Tibial nerve (tissue), 4 donors: ENCODE data around the gene KAT7. TPM values are rescaled to one million over a fixed set of nuclear protein-coding genes. Genes with fewer than 3 reads are reported as not detected.

Source experiments
- DNase-seq, 2 donors: peaks; one replicate each; pipeline ENCODE4 v3.0.0-alpha.2; 2019; ENCODE audit warnings: low spot score in 2 of 2
- H3K27ac ChIP-seq, 4 donors: fragments of 200-600 bp; sonication (generic) in 3 of 4; one replicate each; pipeline ENCODE4 v1.5.1; 2017 to 2019; ENCODE audit warnings: mild to moderate bottlenecking in 1 of 4
- H3K27me3 ChIP-seq, 2 donors: fragments of 200-600 bp; sonication (generic) in 1 of 2; one replicate each; pipeline versions ENCODE4 v1.5.1 to v1.6.0; 2017 to 2019
- H3K36me3 ChIP-seq, 3 donors: fragments of 200-600 bp; sonication (generic); one replicate each; pipeline ENCODE4 v1.5.1; 2018 to 2019
- H3K4me1 ChIP-seq, 4 donors: fragments of 200-600 bp; sonication (generic) in 3 of 4; one replicate each; pipeline ENCODE4 v1.5.1; 2017 to 2019
- H3K4me3 ChIP-seq, 4 donors: fragments of 200-600 bp; sonication (generic) in 3 of 4; one replicate each; pipeline ENCODE4 v1.5.1; 2017 to 2019; ENCODE audit warnings: mild to moderate bottlenecking in 1 of 4, moderate library complexity in 1 of 4
- H3K9me3 ChIP-seq, 4 donors: fragments of 200-600 bp; sonication (generic) in 3 of 4; one replicate each; pipeline ENCODE4 v1.5.1; 2017 to 2019
- EP300 ChIP-seq, 2 donors: sonication (generic); formaldehyde crosslinking; IDR thresholded peaks; one replicate each; pipeline ENCODE4 v1.6.1; 2017; ENCODE audit warnings: antibody characterized with exemption in 2 of 2, mild to moderate bottlenecking in 1 of 2
- POLR2A ChIP-seq, 2 donors: fragments of 450-650 bp; IDR thresholded peaks; one replicate each; pipeline ENCODE4 v1.6.1; 2017; ENCODE audit warnings: antibody characterized with exemption in 2 of 2, mild to moderate bottlenecking in 2 of 2, moderate library complexity in 2 of 2
- WGBS, 2 donors: methylation state at CpG; one replicate each; pipeline ENCODE4 v1.1.5; 2018; 5-methylcytosine and 5-hydroxymethylcytosine counted together
- total RNA-seq, 4 donors: library from RNA; depleted of rRNA; stranded (reverse); fragments of >200 nt; gene quantifications; one replicate each; pipeline ENCODE4 v1.1.0, GENCODE V29; 2016
- TF ChIP-seq, protein P1 (sequence below), 5 experiments: fragments of 200-600 bp in 3 of 5; fragments of 450-650 bp in 2 of 5; sonication (generic) in 3 of 5; IDR thresholded peaks; one replicate each; pipeline ENCODE4 v1.5.1; 2016 to 2019; ENCODE audit warnings: antibody characterized with exemption in 5 of 5, mild to moderate bottlenecking in 3 of 5, moderate library complexity in 2 of 5

Gene KAT7
- total RNA-seq, 4 donors from 2014 or later: 31.6 to 45.6 (median 42.0) TPM

GRCh38 chr17:49764559-49765180 lies 23.8 kb upstream of the KAT7 start:
- Histone ChIP-seq H3K27ac (peak overlapping the region in 2 of 4 donors; percentile 26 to 86), H3K27me3 (no peaks in the 10 kb centered on the region), H3K36me3 (no peaks in the 10 kb centered on the region), H3K4me3 (peak overlapping the region in 3 of 4 donors; percentile 66 to 95 (median 81)), H3K4me1 (peaks cover 0 to 21% (median 15%) of the 10 kb centered on the region in 4 donors), H3K9me3 (no peaks in the 10 kb centered on the region)
- no peak for TF ChIP-seq POLR2A (IDR thresholded peaks at IDR 0.05)
- TF ChIP-seq, protein P1, sequence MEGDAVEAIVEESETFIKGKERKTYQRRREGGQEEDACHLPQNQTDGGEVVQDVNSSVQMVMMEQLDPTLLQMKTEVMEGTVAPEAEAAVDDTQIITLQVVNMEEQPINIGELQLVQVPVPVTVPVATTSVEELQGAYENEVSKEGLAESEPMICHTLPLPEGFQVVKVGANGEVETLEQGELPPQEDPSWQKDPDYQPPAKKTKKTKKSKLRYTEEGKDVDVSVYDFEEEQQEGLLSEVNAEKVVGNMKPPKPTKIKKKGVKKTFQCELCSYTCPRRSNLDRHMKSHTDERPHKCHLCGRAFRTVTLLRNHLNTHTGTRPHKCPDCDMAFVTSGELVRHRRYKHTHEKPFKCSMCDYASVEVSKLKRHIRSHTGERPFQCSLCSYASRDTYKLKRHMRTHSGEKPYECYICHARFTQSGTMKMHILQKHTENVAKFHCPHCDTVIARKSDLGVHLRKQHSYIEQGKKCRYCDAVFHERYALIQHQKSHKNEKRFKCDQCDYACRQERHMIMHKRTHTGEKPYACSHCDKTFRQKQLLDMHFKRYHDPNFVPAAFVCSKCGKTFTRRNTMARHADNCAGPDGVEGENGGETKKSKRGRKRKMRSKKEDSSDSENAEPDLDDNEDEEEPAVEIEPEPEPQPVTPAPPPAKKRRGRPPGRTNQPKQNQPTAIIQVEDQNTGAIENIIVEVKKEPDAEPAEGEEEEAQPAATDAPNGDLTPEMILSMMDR (IDR thresholded peaks at IDR 0.05): no peak
- no peak for TF ChIP-seq EP300 (IDR thresholded peaks at IDR 0.05)
- DNase-seq: no peak
- WGBS, 2 donors: 12 to 16% methylated on average over 8 of the region's 8 CpGs

GRCh38 chr17:49766918-49767530 lies 21.5 kb upstream of the KAT7 start:
- WGBS, 2 donors: 66 to 73% methylated on average over 3 of the region's 3 CpGs
- Histone ChIP-seq H3K4me1 (peaks cover 0 to 21% (median 13%) of the 10 kb centered on the region in 4 donors), H3K27ac (no peak overlapping the region), H3K4me3 (no peak overlapping the region), H3K27me3 (no peaks in the 10 kb centered on the region), H3K9me3 (no peaks in the 10 kb centered on the region), H3K36me3 (no peaks in the 10 kb centered on the region)
- DNase-seq: no peak
- TF ChIP-seq POLR2A (IDR thresholded peaks at IDR 0.05) (no peak), EP300 (IDR thresholded peaks at IDR 0.05) (no peak)
- TF ChIP-seq, protein P1 (IDR thresholded peaks at IDR 0.05): no peak

- H3K4me1 ChIP-seq: peaks cover 0 to 48% (median 18%) of the 10 kb centered on the region in 4 donors
- no peak for DNase-seq
- H3K27ac ChIP-seq: peak overlapping the region in 3 of 4 donors; percentile 50 to 82 (median 79)
- H3K27me3 ChIP-seq: no peaks in the 10 kb centered on the region
- H3K36me3 ChIP-seq: no peaks in the 10 kb centered on the region
- 56 to 62% methylated on average over 8 of the region's 8 CpGs for WGBS, 2 donors
- TF ChIP-seq EP300 (IDR thresholded peaks at IDR 0.05) (peak in 1 of 2 donors; percentile 68), POLR2A (IDR thresholded peaks at IDR 0.05) (no peak)
- TF ChIP-seq, protein P1 (IDR thresholded peaks at IDR 0.05): no peak
- no peak overlapping the region for H3K4me3 ChIP-seq
- H3K9me3 ChIP-seq: no peaks in the 10 kb centered on the region
These were observed 12.8 kb upstream of the KAT7 start for GRCh38 chr17:49775546-49776260.

- peak in 1 of 2 donors; percentile 16 for TF ChIP-seq EP300 (IDR thresholded peaks at IDR 0.05)
- TF ChIP-seq, protein P1 (IDR thresholded peaks at IDR 0.05): no peak
- WGBS, 2 donors: 39 to 53% methylated on average over 8 of the region's 8 CpGs
- H3K27ac ChIP-seq: peak overlapping the region in 3 of 4 donors; percentile 14 to 82 (median 79)
These were observed 11.8 kb upstream of the KAT7 start for GRCh38 chr17:49776551-49777300.

More at GRCh38 chr17:49776551-49777300, 11.8 kb upstream of the KAT7 start:
- no peak for DNase-seq
- Histone ChIP-seq H3K9me3 (no peaks in the 10 kb centered on the region), H3K4me1 (peaks cover 0 to 48% (median 18%) of the 10 kb centered on the region in 4 donors), H3K36me3 (no peaks in the 10 kb centered on the region), H3K27me3 (no peaks in the 10 kb centered on the region), H3K4me3 (no peak overlapping the region)
